Activated B cell treated with CpG ODN at 0.5 μM for 24 hours (primary cell): ENCODE results near the gene TTC27. TPM values are rescaled to one million over a fixed set of nuclear protein-coding genes. Genes with fewer than 3 reads are reported as not detected.

Source experiments
- ATAC-seq: fragments of 200-7000 bp; cut with Tn5 transposase; one replicate; pipeline ENCODE4 v1.10.0; 2021; ENCODE audit warnings: low read depth, mild to moderate bottlenecking, moderate library complexity
- CTCF ChIA-PET: fragments of 350-600 bp; sonication (Branson Sonifier 250); formaldehyde crosslinking; loops from one replicate; lab custom pipeline; 2021; ENCODE audit warnings: antibody characterized with exemption; lab: Charles Lee
- POLR2A ChIA-PET: fragments of 350-600 bp; sonication (Branson Sonifier 250); formaldehyde crosslinking; loops from one replicate; lab custom pipeline; 2021; ENCODE audit warnings: antibody characterized with exemption; lab: Charles Lee
- DNase-seq: peaks from one replicate; pipeline ENCODE4 v3.0.0; 2022
- H3K27ac Mint-ChIP-seq: one replicate; pipeline ENCODE4 v1.8.0; 2020; ENCODE audit warnings: mixed read lengths
- H3K27me3 Mint-ChIP-seq: one replicate; pipeline ENCODE4 v1.8.0; 2021; ENCODE audit warnings: mixed read lengths
- H3K36me3 Mint-ChIP-seq: one replicate; pipeline ENCODE4 v1.8.0; 2021; ENCODE audit warnings: low read depth, mixed read lengths
- H3K4me1 Mint-ChIP-seq: one replicate; pipeline ENCODE4 v1.8.0; 2021; ENCODE audit warnings: mixed read lengths
- H3K4me3 Mint-ChIP-seq: one replicate; pipeline ENCODE4 v1.8.0; 2020; ENCODE audit warnings: mild to moderate bottlenecking, mixed read lengths
- H3K9me3 Mint-ChIP-seq: one replicate; pipeline ENCODE4 v1.8.0; 2020; ENCODE audit warnings: mixed read lengths
- intact Hi-C: fragments of 100-400 bp; cut with micrococcal nuclease; formaldehyde crosslinking; loops from one replicate; pipeline ENCODE4 v1.15.1; 2024
- total RNA-seq: library from RNA; stranded (reverse); gene quantifications from 2 replicates; pipeline ENCODE4 v1.2.3, GENCODE V29; 2022
- TF ChIP-seq, protein P1 (sequence below): fragments of 200-600 bp; IDR thresholded peaks from one replicate; pipeline ENCODE4 v1.8.0; 2022; ENCODE audit warnings: antibody characterized with exemption, mild to moderate bottlenecking

The TTC27 gene
- total RNA-seq, 1 donor from 2014 or later = 34.8 TPM

DNA sequence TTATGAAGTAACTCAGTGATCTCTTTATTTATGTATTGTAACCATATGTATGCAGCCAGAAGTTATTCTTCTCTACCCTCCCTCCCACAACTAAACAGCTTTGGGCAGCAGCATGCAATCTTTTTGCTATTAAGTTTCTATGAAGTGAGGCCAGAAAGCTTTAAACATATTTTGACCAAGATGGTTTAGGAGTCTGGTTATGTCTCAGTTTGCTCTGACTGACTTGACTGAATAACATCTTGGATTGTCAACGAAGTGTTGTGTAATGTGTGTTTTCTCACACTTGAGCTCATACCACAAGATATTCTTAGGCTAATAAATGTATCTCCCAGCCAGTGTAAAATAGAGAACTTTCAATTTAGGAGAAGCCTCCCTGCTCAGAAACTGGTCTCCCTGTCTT is 104.3 kb downstream of the TTC27 start:
- TF ChIP-seq, protein P1, sequence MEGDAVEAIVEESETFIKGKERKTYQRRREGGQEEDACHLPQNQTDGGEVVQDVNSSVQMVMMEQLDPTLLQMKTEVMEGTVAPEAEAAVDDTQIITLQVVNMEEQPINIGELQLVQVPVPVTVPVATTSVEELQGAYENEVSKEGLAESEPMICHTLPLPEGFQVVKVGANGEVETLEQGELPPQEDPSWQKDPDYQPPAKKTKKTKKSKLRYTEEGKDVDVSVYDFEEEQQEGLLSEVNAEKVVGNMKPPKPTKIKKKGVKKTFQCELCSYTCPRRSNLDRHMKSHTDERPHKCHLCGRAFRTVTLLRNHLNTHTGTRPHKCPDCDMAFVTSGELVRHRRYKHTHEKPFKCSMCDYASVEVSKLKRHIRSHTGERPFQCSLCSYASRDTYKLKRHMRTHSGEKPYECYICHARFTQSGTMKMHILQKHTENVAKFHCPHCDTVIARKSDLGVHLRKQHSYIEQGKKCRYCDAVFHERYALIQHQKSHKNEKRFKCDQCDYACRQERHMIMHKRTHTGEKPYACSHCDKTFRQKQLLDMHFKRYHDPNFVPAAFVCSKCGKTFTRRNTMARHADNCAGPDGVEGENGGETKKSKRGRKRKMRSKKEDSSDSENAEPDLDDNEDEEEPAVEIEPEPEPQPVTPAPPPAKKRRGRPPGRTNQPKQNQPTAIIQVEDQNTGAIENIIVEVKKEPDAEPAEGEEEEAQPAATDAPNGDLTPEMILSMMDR = no peak
- Mint-ChIP-seq H3K4me1 (no peaks in the 10 kb centered on the region), H3K27me3 (no peaks in the 10 kb centered on the region), H3K36me3 (peaks cover 39% of the 10 kb centered on the region), H3K4me3 (no peak overlapping the region), H3K9me3 (no peaks in the 10 kb centered on the region), H3K27ac (no peak overlapping the region)
- ChIA-PET CTCF (no interaction called here), POLR2A (no interaction called here)
- intact Hi-C loops = no loop called here
- DNase-seq = no peak
- no peak for ATAC-seq

DNA sequence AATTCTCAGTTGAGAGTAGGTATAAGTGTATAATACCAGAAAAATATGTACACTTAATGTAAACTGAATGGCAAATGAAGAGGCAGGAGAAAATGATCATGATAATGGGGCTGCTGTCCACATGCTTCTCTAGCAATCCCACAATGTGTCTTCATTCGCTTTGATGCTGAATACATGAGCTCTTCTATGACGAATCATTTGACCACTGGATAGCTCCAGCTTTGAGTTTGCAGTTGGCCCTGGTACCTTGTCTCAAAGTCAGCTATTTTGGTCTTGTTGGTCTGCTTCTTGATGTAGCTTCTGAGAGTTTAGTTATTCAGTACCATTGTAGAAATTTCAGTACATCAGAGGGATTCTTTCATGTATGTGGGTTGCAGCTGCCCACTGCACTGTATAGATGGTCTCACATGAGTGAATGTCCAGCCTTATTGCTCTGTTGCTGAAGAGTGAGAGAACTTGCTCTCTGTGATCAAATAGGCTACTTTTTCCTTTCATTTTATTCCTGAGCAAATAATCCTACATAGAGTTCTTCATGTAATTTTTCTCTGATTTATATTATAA is 105.1 kb downstream of the TTC27 start:
- Mint-ChIP-seq H3K27me3 (no peaks in the 10 kb centered on the region), H3K27ac (no peak overlapping the region), H3K4me3 (no peak overlapping the region), H3K4me1 (no peaks in the 10 kb centered on the region), H3K9me3 (no peaks in the 10 kb centered on the region), H3K36me3 (peaks cover 44% of the 10 kb centered on the region)
- POLR2A ChIA-PET = no interaction called here
- TF ChIP-seq, protein P1 = no peak
- intact Hi-C loops = no loop called here
- CTCF ChIA-PET = no interaction called here
- DNase-seq (no peak), ATAC-seq (no peak)

GRCh38 chr2:32735348-32735747 is 107.5 kb downstream of the TTC27 start:
- H3K4me1 Mint-ChIP-seq = no peaks in the 10 kb centered on the region
- H3K36me3 Mint-ChIP-seq = peaks cover 52% of the 10 kb centered on the region
- no peaks in the 10 kb centered on the region for H3K9me3 Mint-ChIP-seq
- H3K4me3 Mint-ChIP-seq = no peak overlapping the region
- ChIA-PET CTCF (no interaction called here), POLR2A (no interaction called here)
- DNase-seq = no peak
- intact Hi-C loops = no loop called here
- no peak overlapping the region for H3K27ac Mint-ChIP-seq
- ATAC-seq = no peak
- no peaks in the 10 kb centered on the region for H3K27me3 Mint-ChIP-seq
- TF ChIP-seq, protein P1 = no peak

- POLR2A ChIA-PET = no interaction called here
- peaks cover 71% of the 10 kb centered on the region for H3K36me3 Mint-ChIP-seq
These were observed 111.1 kb downstream of the TTC27 start for GRCh38 chr2:32738939-32739338.

DNA sequence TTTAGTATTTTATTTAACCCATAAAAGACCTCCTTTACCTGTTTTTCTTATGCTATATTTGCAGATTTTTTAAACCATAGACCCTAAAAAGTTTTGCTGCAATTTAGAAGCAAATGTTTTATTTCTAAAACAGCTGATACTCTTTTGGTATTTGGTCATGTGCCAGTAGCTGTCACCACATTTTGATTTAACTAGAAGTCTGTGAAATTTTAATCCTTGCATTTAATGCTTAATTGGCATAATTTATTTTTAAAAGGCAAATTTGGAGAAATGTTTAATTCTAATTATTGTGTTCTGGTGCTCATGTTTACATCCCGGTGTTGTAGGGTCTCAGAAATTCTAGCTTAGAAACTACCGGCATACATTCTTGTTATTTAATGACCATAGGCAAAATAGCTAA is 111.8 kb downstream of the TTC27 start:
- Mint-ChIP-seq H3K4me1 (no peaks in the 10 kb centered on the region), H3K36me3 (peaks cover 75% of the 10 kb centered on the region)
- CTCF ChIA-PET = no interaction called here

More at GRCh38 chr2:32738939-32739338, 111.1 kb downstream of the TTC27 start:
- TF ChIP-seq, protein P1 = no peak
- DNase-seq (no peak), ATAC-seq (no peak)
- Mint-ChIP-seq H3K9me3 (no peaks in the 10 kb centered on the region), H3K27me3 (no peaks in the 10 kb centered on the region), H3K4me1 (no peaks in the 10 kb centered on the region), H3K4me3 (no peak overlapping the region), H3K27ac (no peak overlapping the region)
- intact Hi-C loops = no loop called here
- CTCF ChIA-PET = no interaction called here

More for the DNA sequence above, 111.8 kb downstream of the TTC27 start:
- intact Hi-C loops = no loop called here
- Mint-ChIP-seq H3K27ac (no peak overlapping the region), H3K27me3 (no peaks in the 10 kb centered on the region), H3K4me3 (no peak overlapping the region), H3K9me3 (no peaks in the 10 kb centered on the region)
- ATAC-seq (no peak), DNase-seq (no peak)
- TF ChIP-seq, protein P1 = no peak
- POLR2A ChIA-PET = no interaction called here
